ENCODE data around the gene YIPF5. TPM values are rescaled to one million over a fixed set of nuclear protein-coding genes. Genes with fewer than 3 reads are reported as not detected.

YIPF5 gene
- total and polyA plus RNA-seq, 11 donors, result 4.1 to 43.9 (median 29.0) TPM

DNA sequence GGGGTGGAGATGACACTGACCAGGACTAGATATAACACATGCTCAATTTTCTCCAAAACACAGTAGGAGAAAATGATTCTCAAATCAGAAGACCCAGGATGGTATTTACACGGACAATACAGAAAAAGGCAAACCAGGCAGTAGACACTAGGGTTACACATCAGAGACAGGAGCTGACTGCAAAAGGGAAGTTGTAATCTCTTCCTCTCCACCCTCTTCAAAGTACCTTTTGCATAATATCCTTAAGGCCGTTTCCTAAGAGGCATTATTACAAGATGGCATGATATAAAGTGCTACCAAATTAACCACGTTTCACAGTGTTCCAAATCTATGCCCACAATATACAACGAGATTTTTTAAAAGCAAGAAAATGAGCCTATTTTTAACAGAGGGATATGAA lies 39.2 kb downstream of the YIPF5 start:
- Histone ChIP-seq H3K27me3 (no peaks in the 10 kb centered on the region), H3K27ac (no peak overlapping the region), H3K4me1 (peaks cover 0 to 5% (median 0%) of the 10 kb centered on the region in 12 donors), H3K36me3 (no peaks in the 10 kb centered on the region), H3K4me3 (no peak overlapping the region), H3K9me3 (peaks cover 0 to 7% (median 0%) of the 10 kb centered on the region in 12 donors)
- intact Hi-C loops (cut with DNase I), result loop anchor here in 4 of 10 donors (10.0 kb wide), 3 partner anchors 96 to 296 kb away; no protein-coding TSS in a partner anchor
- no peak for ATAC-seq
- DNase-seq, result no peak
- WGBS, 4 donors, result 76 to 81% (median 77%) methylated on average over 4 of the region's 4 CpGs
- TF ChIP-seq CTCF (IDR thresholded peaks at IDR 0.05) (no peak), POLR2A (IDR thresholded peaks at IDR 0.05) (no peak)

GRCh38 chr5:144130306-144130705 lies 40.2 kb downstream of the YIPF5 start:
- ATAC-seq, result no peak
- Histone ChIP-seq H3K9me3 (peaks cover 0 to 7% (median 0%) of the 10 kb centered on the region in 12 donors), H3K27me3 (no peaks in the 10 kb centered on the region), H3K4me1 (no peaks in the 10 kb centered on the region), H3K4me3 (no peak overlapping the region), H3K36me3 (no peaks in the 10 kb centered on the region), H3K27ac (no peak overlapping the region)
- intact Hi-C loops (cut with DNase I), result loop anchor here in 4 of 10 donors (10.0 kb wide), 3 partner anchors 96 to 296 kb away; no protein-coding TSS in a partner anchor
- no peak for DNase-seq
- TF ChIP-seq POLR2A (IDR thresholded peaks at IDR 0.05) (no peak), CTCF (IDR thresholded peaks at IDR 0.05) (no peak)
- WGBS, 4 donors, result 90 to 93% (median 92%) methylated on average over 4 of the region's 4 CpGs

DNA sequence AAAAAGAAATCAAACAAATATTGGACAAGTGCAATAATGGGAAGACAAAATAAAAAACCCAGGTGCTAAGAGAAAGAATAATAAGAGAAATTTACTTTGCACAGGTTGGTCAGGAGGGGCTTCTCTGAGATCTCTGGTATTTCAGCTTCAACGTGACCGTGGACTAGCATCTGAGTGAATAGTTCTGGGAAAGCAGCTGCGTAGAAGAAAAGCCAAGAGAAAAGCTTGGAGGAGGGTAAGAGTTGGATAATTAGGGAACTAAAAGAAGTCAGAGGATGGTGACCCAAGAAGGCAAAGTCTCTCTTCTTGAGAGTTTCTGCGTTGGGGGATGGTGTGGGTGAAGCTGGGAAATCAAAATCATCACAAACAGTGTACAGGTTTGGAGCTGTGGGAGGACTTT lies 41.6 kb downstream of the YIPF5 start:
- Histone ChIP-seq H3K4me1 (no peaks in the 10 kb centered on the region), H3K9me3 (peaks cover 0 to 7% (median 0%) of the 10 kb centered on the region in 12 donors), H3K27ac (no peak overlapping the region), H3K4me3 (no peak overlapping the region), H3K36me3 (no peaks in the 10 kb centered on the region), H3K27me3 (no peaks in the 10 kb centered on the region)
- no peak for ATAC-seq
- DNase-seq, result no peak
- TF ChIP-seq CTCF (IDR thresholded peaks at IDR 0.05) (no peak), POLR2A (IDR thresholded peaks at IDR 0.05) (no peak)
- 66 to 93% (median 86%) methylated on average over 4 of the region's 4 CpGs for WGBS, 4 donors
- intact Hi-C loops (cut with DNase I), result loop anchor here in 1 of 10 donors (10.0 kb wide), 1 partner anchor 84 kb away; no protein-coding TSS in a partner anchor

DNA sequence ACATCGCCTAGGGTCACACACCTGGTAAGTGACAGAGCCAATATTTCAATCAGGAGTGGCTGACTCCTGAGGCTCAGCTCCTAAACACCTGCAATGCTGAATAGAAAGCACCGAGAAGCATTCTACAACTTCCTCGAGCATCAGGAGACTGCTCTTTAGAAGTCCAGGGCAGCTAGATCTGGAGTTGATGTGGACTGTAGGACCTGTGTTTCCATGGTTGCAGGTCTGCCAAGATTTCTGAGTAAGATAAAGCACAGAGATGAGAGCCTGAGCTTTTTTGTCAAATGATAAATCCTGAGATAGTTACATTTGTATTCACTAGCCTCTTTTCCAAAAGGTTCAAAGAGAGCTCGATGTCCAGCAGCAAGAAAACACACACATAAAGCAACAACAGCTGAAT lies 43.8 kb downstream of the YIPF5 start:
- peaks cover 0 to 1% (median 0%) of the 10 kb centered on the region in 12 donors for H3K9me3 ChIP-seq
- H3K4me1 ChIP-seq, result peaks cover 0 to 5% (median 0%) of the 10 kb centered on the region in 12 donors
- DNase-seq, result no peak
- 91 to 97% (median 94%) methylated on average over 4 of the region's 4 CpGs for WGBS, 4 donors
- TF ChIP-seq CTCF (IDR thresholded peaks at IDR 0.05) (no peak), POLR2A (IDR thresholded peaks at IDR 0.05) (no peak)
- H3K4me3 ChIP-seq, result no peak overlapping the region
- H3K27me3 ChIP-seq, result no peaks in the 10 kb centered on the region
- intact Hi-C loops (cut with DNase I), result loop anchor here in 1 of 10 donors (10.0 kb wide), 1 partner anchor 82 kb away; no protein-coding TSS in a partner anchor
- no peak overlapping the region for H3K27ac ChIP-seq
- ATAC-seq, result no peak
- H3K36me3 ChIP-seq, result no peaks in the 10 kb centered on the region

Data from heart left ventricle (tissue), 16 donors.